Measurements from ENCODE around the gene FSTL5. TPM values are rescaled to one million over a fixed set of nuclear protein-coding genes. Genes with fewer than 3 reads are reported as not detected.

Gene FSTL5
- total RNA-seq, 4 donors from 2014 or later: 4.8 to 13.5 (median 7.1) TPM

DNA sequence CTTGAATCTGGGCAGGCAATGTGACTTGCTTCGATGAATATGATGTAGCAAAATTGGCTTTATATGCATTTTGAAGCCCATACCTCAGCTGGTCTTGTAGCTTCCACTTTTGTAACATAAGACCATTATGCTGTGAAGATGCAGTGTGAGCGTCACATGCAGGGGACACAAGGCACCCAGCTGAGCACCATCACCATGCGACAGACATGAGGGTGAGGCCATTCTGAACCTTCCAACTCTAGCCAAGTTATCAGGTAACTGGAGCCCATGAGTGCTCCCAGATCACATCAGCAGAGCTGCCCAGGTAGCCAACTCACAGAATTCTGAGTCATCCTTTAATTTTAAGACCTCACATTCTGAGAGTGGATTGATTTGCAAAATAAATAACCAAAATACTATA lies 705.9 kb downstream of the FSTL5 start:
- TF ChIP-seq, protein P1, sequence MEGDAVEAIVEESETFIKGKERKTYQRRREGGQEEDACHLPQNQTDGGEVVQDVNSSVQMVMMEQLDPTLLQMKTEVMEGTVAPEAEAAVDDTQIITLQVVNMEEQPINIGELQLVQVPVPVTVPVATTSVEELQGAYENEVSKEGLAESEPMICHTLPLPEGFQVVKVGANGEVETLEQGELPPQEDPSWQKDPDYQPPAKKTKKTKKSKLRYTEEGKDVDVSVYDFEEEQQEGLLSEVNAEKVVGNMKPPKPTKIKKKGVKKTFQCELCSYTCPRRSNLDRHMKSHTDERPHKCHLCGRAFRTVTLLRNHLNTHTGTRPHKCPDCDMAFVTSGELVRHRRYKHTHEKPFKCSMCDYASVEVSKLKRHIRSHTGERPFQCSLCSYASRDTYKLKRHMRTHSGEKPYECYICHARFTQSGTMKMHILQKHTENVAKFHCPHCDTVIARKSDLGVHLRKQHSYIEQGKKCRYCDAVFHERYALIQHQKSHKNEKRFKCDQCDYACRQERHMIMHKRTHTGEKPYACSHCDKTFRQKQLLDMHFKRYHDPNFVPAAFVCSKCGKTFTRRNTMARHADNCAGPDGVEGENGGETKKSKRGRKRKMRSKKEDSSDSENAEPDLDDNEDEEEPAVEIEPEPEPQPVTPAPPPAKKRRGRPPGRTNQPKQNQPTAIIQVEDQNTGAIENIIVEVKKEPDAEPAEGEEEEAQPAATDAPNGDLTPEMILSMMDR (IDR thresholded peaks at IDR 0.05): no peak
- TF ChIP-seq EP300 (IDR thresholded peaks at IDR 0.05) (no peak), POLR2A (IDR thresholded peaks at IDR 0.05) (no peak)
- H3K27ac ChIP-seq: no peak overlapping the region
- no peaks in the 10 kb centered on the region for H3K27me3 ChIP-seq
- H3K36me3 ChIP-seq: no peaks in the 10 kb centered on the region
- DNase-seq (ENCODE audit: low spot score in 2 of 2): no peak
- H3K4me3 ChIP-seq: no peak overlapping the region
- H3K4me1 ChIP-seq: no peaks in the 10 kb centered on the region
- 95 to 97% methylated on average over 3 of the region's 3 CpGs for WGBS, 2 donors
- no peaks in the 10 kb centered on the region for H3K9me3 ChIP-seq

DNA sequence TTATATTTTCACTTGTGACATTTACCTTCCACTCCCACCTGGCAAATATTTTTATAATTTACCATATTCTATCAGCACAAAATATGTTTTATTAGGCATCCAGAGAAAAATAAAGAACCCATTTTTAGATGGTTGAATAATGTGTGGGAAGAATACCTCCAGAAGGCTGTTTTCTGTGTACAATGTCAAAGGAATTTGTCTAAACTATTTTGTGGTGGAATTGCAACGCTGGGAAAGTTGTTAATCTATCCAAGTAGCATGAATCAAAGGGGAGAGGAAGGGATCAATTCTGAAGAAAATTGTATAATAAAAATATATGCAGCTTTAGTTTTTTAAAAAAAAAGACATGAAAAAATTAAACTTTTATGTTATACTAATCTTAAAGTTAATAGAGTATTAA lies 706.5 kb downstream of the FSTL5 start:
- H3K4me3 ChIP-seq: no peak overlapping the region
- no peaks in the 10 kb centered on the region for H3K36me3 ChIP-seq
- H3K27ac ChIP-seq: no peak overlapping the region
- no peaks in the 10 kb centered on the region for H3K4me1 ChIP-seq
- DNase-seq (ENCODE audit: low spot score in 2 of 2): no peak
- TF ChIP-seq POLR2A (IDR thresholded peaks at IDR 0.05) (no peak), EP300 (IDR thresholded peaks at IDR 0.05) (no peak)
- TF ChIP-seq, protein P1 (IDR thresholded peaks at IDR 0.05): no peak
- WGBS, 2 donors: 21 to 31% methylated on average over 1 of the region's 1 CpG
- H3K9me3 ChIP-seq: no peaks in the 10 kb centered on the region
- H3K27me3 ChIP-seq: no peaks in the 10 kb centered on the region

DNA sequence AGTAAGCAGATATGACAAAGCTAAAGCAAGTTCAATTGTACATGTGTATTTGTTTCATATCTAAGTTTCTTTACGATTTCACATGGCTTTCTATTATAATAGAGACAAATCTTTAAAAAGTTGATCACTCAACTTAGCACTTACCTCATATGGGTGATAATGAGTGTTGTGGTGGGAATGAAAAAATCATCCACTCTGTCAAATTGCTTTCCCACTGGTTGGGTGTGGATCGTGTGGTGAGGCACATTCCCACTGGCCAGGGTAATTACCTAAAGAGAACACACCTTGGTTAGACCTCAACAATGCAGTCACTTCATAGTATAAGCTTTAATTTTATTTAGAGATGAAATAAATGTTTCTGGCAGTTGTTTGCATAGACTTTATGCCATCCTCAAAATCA lies 708.9 kb downstream of the FSTL5 start:
- TF ChIP-seq EP300 (IDR thresholded peaks at IDR 0.05): no peak
- TF ChIP-seq, protein P1 (IDR thresholded peaks at IDR 0.05): no peak
- no peak for TF ChIP-seq POLR2A (IDR thresholded peaks at IDR 0.05)
- no peaks in the 10 kb centered on the region for H3K9me3 ChIP-seq
- no peaks in the 10 kb centered on the region for H3K36me3 ChIP-seq
- H3K27ac ChIP-seq: no peak overlapping the region
- no peaks in the 10 kb centered on the region for H3K4me1 ChIP-seq
- no peaks in the 10 kb centered on the region for H3K27me3 ChIP-seq
- WGBS, 2 donors: 79 to 80% methylated on average over 2 of the region's 2 CpGs
- no peak for DNase-seq (ENCODE audit: low spot score in 2 of 2)
- no peak overlapping the region for H3K4me3 ChIP-seq

DNA sequence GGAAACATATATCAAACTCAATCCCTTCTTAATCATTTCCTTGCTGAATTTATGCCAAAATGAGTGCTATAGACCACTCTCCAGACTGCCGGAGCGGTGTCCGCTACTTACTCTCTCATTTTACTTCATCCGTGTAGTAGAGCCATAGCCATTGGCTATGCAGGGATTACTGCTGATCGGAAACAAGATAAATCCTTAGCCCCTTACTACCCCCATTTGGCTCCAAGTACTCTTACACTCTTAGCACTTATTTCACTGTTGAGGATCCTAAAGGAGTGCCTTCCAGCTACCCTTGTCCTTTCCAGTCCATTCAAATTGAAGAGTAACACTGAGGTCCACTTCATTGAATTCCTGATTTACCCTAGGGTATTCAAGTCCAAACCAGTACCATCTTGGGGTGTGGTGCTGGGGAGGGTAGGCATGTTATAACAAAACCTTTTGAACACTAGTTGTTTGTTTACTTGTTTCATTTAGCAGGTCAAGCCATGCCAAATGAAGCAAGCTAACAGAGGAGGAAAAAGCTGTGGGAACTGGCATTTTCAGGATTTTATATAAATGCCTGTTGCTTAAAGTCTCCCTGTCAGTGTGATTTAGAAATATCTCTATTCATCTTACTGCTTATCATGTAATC lies 715.1 kb downstream of the FSTL5 start:
- no peak overlapping the region for H3K4me3 ChIP-seq
- no peaks in the 10 kb centered on the region for H3K36me3 ChIP-seq
- no peaks in the 10 kb centered on the region for H3K27me3 ChIP-seq
- H3K9me3 ChIP-seq: no peaks in the 10 kb centered on the region
- 75 to 82% methylated on average over 5 of the region's 5 CpGs for WGBS, 2 donors
- TF ChIP-seq EP300 (IDR thresholded peaks at IDR 0.05): no peak
- TF ChIP-seq, protein P1 (IDR thresholded peaks at IDR 0.05): no peak
- TF ChIP-seq POLR2A (IDR thresholded peaks at IDR 0.05): no peak
- H3K27ac ChIP-seq: no peak overlapping the region
- H3K4me1 ChIP-seq: no peaks in the 10 kb centered on the region
- no peak for DNase-seq (ENCODE audit: low spot score in 2 of 2)

DNA sequence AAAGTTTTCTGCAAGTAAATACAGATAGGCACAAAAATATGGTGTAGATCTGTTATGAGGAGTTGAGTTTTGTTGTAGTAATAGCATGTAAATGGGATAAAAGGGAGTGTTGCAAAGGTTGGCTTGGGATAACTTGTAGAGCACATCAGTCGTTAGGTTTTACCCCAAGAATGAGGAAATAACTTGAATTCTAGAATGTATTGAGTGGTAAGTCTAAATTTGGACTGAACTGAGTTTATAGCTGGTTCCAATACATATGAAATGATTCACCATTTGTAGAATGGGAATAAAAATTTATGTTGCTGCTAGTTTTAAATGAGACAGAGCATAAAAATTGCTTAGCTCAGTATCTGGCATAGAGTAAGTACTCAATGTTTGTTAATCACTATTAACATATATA lies 719.2 kb downstream of the FSTL5 start:
- no peak for TF ChIP-seq POLR2A (IDR thresholded peaks at IDR 0.05)
- TF ChIP-seq, protein P1 (IDR thresholded peaks at IDR 0.05): no peak
- no peak for TF ChIP-seq EP300 (IDR thresholded peaks at IDR 0.05)
- DNase-seq (ENCODE audit: low spot score in 2 of 2): no peak
- H3K9me3 ChIP-seq: no peaks in the 10 kb centered on the region
- WGBS, 2 donors: 59 to 64% methylated on average over 1 of the region's 1 CpG
- no peak overlapping the region for H3K4me3 ChIP-seq
- H3K27me3 ChIP-seq: no peaks in the 10 kb centered on the region
- no peaks in the 10 kb centered on the region for H3K36me3 ChIP-seq
- no peaks in the 10 kb centered on the region for H3K4me1 ChIP-seq
- no peak overlapping the region for H3K27ac ChIP-seq
